GM23248 (cell line): Measurements from ENCODE around the gene CERK.

Experiments used
- EZH2 ChIP-seq: fragments of 200-600 bp; sonication (generic); IDR thresholded peaks from 2 replicates; pipeline ENCODE4 v1.6.1; 2018; ENCODE audit warnings: antibody characterized with exemption, mild to moderate bottlenecking; ENCODE audit not compliant: insufficient read depth, poor library complexity, severe bottlenecking
- EZH2phosphoT487 ChIP-seq: fragments of 200-600 bp; sonication (generic); IDR thresholded peaks from 2 replicates; pipeline ENCODE4 v1.6.1; 2018; ENCODE audit warnings: antibody characterized with exemption, moderate library complexity, mild to moderate bottlenecking, low read depth; ENCODE audit not compliant: insufficient read depth

DNA sequence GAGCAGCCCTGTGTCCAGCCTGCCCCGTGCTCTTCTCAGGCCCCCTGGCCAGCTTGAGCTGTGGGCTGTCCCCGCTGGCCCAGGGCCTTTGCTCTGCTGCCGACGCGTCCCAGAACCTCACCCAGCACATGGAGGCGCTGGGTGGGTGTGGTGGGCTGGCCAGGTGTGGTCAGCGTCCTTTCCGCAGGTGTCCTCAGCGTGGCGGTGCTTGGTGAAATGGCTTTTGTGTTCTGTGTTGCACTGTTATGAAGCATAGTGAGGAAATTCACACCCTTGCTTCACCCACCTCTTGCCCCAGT, 80.4 kb downstream of the CERK start:
- TF ChIP-seq EZH2phosphoT487 (no peak), EZH2 (no peak)
